Skeletal muscle satellite cell (primary cell): ENCODE data around the gene LMF1.

Experiments used
- H3K27me3 ChIP-seq: 2 replicates; pipeline ENCODE4 v1.7.0; 2013; ENCODE audit warnings: low read length; ENCODE audit not compliant: control insufficient read depth, insufficient read depth
- H3K36me3 ChIP-seq: 2 replicates; pipeline ENCODE4 v1.7.0; 2013; ENCODE audit warnings: mild to moderate bottlenecking, control low read depth, low read length; ENCODE audit not compliant: insufficient read depth
- H3K4me1 ChIP-seq: 2 replicates; pipeline ENCODE4 v1.7.0; 2013; ENCODE audit warnings: low read length; ENCODE audit not compliant: control insufficient read depth, insufficient read depth
- H3K4me2 ChIP-seq: 2 replicates; pipeline ENCODE4 v1.7.0; 2013; ENCODE audit warnings: mild to moderate bottlenecking, low read length
- H3K4me3 ChIP-seq: 2 replicates; pipeline ENCODE4 v1.7.0; 2013; ENCODE audit warnings: low read length
- H3K9ac ChIP-seq: 2 replicates; pipeline ENCODE4 v1.7.0; 2013; ENCODE audit warnings: mild to moderate bottlenecking, low read depth, low read length, moderate library complexity
- H3K9me3 ChIP-seq: replicated peaks from 2 replicates; pipeline ENCODE4 v1.7.0; 2013; ENCODE audit warnings: mild to moderate bottlenecking, control low read depth, low read length

LMF1 gene

DNA sequence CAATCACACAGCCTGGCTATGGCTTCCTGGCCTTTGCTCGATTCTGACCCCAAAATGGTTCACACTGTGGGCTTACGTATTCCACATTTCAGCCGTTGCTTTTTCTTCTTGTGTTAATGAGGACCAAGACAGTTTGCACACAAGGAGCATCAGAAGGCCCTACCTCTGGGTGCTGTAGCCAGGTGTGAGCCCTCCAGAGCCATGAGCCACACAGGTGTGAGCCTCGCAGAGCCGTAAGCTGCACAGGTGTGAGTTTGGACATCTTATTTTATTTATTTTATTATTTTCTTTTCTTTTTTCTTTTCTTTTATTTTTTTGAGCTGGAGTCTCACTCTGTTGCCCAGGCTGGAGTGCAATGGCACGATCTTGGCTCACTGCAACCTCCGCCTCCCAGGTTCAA, 70.6 kb downstream of the LMF1 start:
- Histone ChIP-seq H3K4me3 (no peak overlapping the region), H3K9me3 (no peaks in the 10 kb centered on the region), H3K27me3 (no peaks in the 10 kb centered on the region), H3K4me2 (no peak overlapping the region), H3K9ac (no peak overlapping the region), H3K4me1 (no peaks in the 10 kb centered on the region), H3K36me3 (no peaks in the 10 kb centered on the region)

DNA sequence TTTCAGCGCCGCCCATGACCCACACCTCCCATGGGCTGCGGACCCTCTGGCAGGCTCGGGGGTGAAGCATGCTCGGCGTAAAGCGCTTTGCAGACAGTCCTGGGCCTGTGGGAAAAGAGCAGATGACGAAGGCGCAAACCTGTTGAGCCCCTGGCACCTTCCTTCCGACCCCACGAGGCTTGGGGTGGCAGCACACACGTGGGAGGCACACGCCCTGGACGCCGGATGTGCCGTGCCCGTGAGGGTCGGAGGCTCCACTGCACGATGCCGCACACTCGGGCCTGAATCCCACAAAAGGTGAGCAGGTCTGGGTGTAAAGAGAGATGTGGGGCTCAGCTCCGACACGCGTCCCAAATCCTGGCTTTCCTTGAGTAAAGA, 71.1 kb downstream of the LMF1 start:
- Histone ChIP-seq H3K36me3 (no peaks in the 10 kb centered on the region), H3K9ac (no peak overlapping the region), H3K9me3 (no peaks in the 10 kb centered on the region), H3K4me1 (no peaks in the 10 kb centered on the region), H3K4me2 (no peak overlapping the region), H3K27me3 (no peaks in the 10 kb centered on the region), H3K4me3 (no peak overlapping the region)

DNA sequence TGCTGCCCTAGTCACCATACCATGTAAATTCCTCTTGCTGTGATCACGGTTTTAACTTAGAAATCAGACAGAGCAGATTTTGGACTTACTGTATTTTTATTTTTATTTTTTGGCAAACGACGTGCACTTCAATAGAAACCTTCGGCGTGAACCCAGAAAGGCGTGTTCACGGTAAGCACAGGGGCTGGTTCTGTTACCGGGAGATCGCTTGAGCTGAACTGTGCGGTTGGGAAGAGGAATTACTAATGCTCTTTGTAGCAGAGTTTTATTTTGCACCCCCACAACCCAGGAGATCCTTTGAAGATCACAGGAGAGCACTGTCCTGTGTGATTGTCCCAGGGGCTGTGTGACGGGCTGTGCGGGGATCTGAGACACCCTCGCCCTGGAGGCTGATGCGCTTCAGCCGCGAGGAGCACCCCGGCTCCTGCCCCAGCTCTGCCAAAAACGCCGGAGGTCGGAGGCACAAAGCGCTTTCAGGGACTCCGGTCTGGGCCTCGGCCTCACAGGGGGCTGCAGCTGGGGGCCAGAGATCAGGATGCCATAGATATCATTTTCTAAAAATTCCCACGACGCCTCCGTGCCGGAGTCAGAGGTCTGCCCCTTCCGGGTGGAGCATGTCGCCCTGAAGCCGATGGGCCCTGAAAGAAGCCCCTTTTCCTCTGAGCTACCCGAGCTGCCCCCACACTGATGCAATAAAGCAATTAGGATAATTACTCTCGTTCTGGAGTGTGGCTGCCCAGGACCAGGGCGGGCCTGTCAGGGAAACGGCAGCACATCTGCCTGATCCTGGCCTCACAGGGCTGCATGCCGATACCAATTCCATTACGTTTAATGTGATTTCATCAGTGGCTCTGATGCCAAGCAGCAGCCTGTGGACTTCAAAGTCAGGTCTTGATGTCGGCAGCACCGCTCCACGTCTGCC, 71.8 kb downstream of the LMF1 start:
- no peak overlapping the region for H3K9ac ChIP-seq
- H3K4me3 ChIP-seq = no peak overlapping the region
- no peaks in the 10 kb centered on the region for H3K4me1 ChIP-seq
- no peak overlapping the region for H3K4me2 ChIP-seq
- no peaks in the 10 kb centered on the region for H3K9me3 ChIP-seq
- no peaks in the 10 kb centered on the region for H3K36me3 ChIP-seq
- H3K27me3 ChIP-seq = no peaks in the 10 kb centered on the region

DNA sequence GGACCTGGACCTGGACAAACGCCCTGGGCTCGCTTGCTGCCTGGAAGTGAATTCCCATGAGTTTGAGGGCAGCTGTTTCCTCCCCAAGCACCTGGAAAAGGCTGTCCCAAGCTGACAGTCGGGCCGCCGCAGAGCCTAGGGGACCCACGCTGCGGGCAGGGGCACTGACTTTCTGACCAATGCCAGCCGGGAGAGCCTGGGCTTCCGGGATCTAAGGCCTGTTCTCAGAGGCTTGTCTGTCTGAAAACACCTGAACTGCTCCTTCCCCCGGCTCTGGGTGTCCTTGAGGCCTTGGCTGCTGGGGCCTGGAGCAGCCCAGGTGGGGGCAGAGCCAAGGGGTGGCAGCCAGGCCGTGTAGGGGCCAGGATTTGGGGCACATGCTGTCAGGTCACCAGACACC, 72.6 kb downstream of the LMF1 start:
- H3K9ac ChIP-seq = no peak overlapping the region

DNA sequence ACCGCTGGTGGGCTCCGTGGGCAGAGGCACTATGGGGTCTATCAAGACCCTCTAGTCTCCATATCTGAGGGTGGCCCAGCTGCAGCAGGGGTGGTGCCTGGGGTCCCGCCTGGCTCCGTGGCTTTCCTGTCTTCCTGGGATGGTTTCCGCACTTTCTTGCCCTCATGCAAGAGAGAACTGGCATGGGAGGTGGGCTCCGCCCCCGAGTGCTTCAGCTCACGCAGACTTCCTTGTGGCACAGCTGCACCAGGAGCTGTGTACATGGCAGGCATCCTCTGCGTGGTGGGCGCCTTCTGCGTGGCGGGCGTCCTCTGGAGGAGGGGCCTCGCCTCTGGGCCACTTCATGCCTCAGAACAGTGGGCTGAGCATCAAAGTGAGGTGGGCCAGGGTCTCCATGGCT, 73.1 kb downstream of the LMF1 start:
- Histone ChIP-seq H3K27me3 (no peaks in the 10 kb centered on the region), H3K4me1 (no peaks in the 10 kb centered on the region), H3K4me2 (no peak overlapping the region), H3K9me3 (no peaks in the 10 kb centered on the region), H3K9ac (no peak overlapping the region), H3K36me3 (no peaks in the 10 kb centered on the region), H3K4me3 (no peak overlapping the region)

More for the DNA sequence above, 72.6 kb downstream of the LMF1 start:
- Histone ChIP-seq H3K4me3 (no peak overlapping the region), H3K9me3 (no peaks in the 10 kb centered on the region), H3K36me3 (no peaks in the 10 kb centered on the region), H3K4me1 (no peaks in the 10 kb centered on the region), H3K4me2 (no peak overlapping the region), H3K27me3 (no peaks in the 10 kb centered on the region)

DNA sequence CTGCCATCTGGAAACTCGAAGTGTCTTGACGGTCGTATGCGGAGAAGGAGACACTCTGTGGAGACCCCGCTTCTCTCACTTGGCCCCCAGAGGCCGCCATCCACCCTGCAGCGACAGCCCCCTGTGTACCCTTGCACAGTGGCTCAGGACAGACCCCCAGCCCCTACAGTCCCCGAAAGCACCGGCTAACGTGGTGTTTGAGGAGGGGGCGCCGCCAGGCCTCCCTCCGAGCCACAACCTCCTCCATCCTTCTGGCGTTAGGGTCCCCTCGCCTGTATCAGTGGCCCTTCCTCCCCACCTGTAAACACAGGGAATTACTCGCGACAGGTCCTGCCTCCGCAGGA, 73.6 kb downstream of the LMF1 start:
- no peak overlapping the region for H3K9ac ChIP-seq
- no peaks in the 10 kb centered on the region for H3K27me3 ChIP-seq
- H3K4me2 ChIP-seq = no peak overlapping the region
- no peak overlapping the region for H3K4me3 ChIP-seq
- no peaks in the 10 kb centered on the region for H3K36me3 ChIP-seq
- H3K9me3 ChIP-seq = no peaks in the 10 kb centered on the region
- H3K4me1 ChIP-seq = no peaks in the 10 kb centered on the region

DNA sequence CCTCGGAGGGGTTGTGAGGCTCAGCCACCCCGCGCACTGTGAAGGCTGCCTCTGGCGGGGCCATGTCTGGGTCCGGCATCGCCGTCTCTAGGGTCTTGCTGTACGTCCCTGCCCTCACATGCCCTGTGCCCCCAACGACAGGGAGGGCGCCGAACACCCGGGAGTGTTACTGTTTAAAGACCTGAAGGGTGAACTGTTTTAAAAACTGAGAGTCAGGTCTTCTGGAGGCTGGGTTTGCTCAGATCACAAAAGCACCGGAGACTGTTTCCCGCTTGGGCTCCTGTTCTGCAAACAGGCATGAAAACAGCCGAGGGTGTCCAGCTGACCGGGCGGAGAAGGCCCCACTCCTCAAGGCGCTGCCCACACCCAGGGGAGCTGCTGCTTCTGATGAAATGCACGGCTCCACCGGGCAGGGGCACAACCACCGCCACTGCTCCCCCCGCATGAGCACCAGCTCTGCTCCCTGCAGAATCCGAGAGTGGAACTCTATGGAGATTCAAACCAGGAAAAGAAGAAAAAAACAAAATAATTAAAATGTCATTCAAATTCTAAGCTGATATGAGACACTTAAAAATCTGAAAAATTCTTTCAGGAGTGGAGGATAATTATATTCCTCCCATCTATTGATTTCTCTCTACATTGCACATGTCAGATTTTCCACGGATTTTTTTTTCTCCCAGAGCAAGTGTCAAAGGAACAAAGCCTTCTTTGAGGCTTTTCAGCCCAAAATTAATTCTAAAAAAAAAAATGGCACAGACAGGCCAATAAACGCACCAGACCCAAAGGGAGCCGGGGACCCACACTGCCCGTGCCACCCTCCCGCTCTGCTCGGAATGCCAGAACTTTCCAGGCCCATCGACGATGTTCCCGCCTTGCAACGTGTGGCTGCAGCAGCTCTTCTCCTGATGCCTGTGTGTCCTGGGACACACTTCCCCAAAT, 74.3 kb downstream of the LMF1 start:
- Histone ChIP-seq H3K27me3 (no peaks in the 10 kb centered on the region), H3K9ac (no peak overlapping the region), H3K36me3 (no peaks in the 10 kb centered on the region), H3K4me3 (no peak overlapping the region), H3K4me1 (no peaks in the 10 kb centered on the region), H3K9me3 (no peaks in the 10 kb centered on the region), H3K4me2 (no peak overlapping the region)

DNA sequence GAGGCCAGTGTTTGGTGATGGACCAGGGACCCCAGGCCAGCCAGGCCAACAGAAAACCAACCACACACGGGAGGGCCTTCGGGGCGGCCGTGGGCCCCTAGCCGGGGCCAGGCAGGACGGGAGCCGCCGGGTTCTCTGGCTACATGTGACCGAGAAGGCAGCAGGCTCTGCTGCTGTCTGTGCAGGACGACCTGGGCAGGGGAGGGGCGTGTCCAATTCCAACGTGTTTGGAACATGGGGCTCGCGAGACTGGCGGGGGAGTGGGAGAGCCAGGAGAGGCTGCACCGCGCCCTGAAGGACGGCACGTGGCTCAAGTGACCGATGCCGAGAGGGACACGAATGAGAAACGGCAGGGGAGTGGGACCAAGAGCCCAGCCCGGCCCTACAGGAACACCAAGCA, 75.4 kb downstream of the LMF1 start:
- H3K36me3 ChIP-seq = no peaks in the 10 kb centered on the region

DNA sequence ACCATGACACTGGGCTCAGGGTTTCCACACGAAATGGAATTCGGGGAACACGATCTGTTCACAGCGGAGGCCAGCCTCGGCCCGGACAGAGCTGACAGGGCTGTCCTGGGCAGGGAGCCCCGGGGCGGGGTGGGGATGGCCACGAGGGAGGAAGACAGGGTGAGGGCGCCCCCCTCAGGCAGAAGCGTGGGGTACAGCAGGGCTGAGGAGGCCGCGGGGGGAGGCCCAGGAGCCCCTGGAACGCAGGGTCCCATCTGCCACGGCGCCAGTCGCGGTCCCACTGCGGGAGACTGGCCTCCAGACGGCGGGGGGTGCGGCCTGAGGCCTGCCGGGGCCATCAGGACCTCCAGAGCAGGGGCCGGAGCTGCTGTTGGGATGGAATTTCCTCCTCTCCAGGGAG, 75.9 kb downstream of the LMF1 start:
- Histone ChIP-seq H3K36me3 (no peaks in the 10 kb centered on the region), H3K4me2 (no peak overlapping the region), H3K4me1 (no peaks in the 10 kb centered on the region), H3K4me3 (no peak overlapping the region), H3K9me3 (no peaks in the 10 kb centered on the region), H3K9ac (no peak overlapping the region), H3K27me3 (no peaks in the 10 kb centered on the region)

More for the DNA sequence above, 75.4 kb downstream of the LMF1 start:
- no peak overlapping the region for H3K4me3 ChIP-seq
- no peak overlapping the region for H3K4me2 ChIP-seq
- H3K9me3 ChIP-seq = no peaks in the 10 kb centered on the region
- no peak overlapping the region for H3K9ac ChIP-seq
- no peaks in the 10 kb centered on the region for H3K4me1 ChIP-seq
- H3K27me3 ChIP-seq = no peaks in the 10 kb centered on the region

DNA sequence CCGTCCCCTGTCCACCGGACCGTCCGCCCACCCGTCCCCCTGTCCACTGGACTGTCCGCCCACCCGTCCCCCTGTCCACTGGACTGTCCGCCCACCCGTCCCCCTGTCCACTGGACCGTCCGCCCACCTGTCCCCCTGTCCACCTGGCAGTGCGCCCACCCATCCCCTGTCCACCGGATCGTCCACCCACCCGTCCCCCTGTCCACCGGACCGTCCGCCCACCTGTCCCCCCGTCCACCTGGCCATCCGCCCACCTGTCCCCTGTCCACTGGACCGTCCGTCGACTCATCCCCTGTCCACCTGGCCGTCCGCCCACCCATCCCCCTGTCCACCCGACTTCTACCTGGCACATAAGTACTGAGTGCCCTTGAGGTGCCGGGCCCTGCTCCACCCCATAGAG, 76.6 kb downstream of the LMF1 start:
- Histone ChIP-seq H3K4me2 (no peak overlapping the region), H3K27me3 (no peaks in the 10 kb centered on the region), H3K4me1 (no peaks in the 10 kb centered on the region), H3K9ac (no peak overlapping the region), H3K36me3 (no peaks in the 10 kb centered on the region), H3K4me3 (no peak overlapping the region), H3K9me3 (no peaks in the 10 kb centered on the region)

DNA sequence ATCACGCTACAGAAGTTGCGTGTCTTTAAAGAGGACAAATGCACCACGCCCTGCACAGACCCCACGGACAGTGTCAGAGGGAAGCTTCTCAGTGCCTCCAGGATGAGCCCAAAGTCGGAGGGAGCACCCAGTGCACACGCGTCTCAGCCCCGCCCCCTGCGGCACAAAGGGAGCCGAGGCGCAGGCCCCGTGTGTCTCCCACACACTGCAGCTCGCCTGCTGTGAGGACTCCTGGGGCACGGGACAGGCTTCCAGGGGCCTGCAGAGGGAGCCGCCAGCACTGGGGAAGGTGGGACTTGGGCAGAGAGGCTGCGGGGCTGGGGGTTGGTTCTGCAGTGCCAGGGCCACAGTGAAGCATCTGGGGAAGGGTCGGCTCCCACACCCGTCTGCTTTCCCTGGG, 77.4 kb downstream of the LMF1 start:
- H3K4me1 ChIP-seq = no peaks in the 10 kb centered on the region
- H3K9me3 ChIP-seq = no peaks in the 10 kb centered on the region
- no peak overlapping the region for H3K4me3 ChIP-seq
- no peaks in the 10 kb centered on the region for H3K27me3 ChIP-seq
- no peaks in the 10 kb centered on the region for H3K36me3 ChIP-seq
- no peak overlapping the region for H3K9ac ChIP-seq
- no peak overlapping the region for H3K4me2 ChIP-seq
